Measurements from ENCODE around the gene PHF5A.

DNA sequence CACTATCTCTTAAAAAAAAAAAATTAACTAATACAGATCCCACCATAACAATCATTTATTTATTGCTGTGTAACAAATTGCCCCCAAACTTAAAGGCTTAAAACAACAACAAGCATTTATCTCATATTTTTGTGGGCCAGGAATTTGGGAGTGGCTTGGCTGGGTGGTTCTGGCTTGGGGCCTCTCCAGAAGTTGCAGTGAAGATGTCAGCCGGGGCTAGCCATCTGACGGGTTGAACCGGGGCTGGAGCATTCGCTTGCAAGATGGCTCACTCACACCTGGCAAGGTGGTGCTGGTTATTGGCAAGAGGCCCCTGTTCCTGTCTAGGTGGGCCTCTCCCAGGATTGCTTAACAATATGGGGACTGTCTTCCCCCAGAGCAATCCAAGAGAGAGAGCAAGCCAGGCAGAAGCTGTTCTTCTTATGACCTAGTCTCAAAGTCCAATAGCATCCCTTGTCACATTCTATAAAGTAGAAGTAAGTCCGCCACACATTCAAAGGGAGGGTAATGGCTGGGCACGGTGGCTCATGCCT, 29.9 kb upstream of the PHF5A start:
- TF ChIP-seq, protein P1, sequence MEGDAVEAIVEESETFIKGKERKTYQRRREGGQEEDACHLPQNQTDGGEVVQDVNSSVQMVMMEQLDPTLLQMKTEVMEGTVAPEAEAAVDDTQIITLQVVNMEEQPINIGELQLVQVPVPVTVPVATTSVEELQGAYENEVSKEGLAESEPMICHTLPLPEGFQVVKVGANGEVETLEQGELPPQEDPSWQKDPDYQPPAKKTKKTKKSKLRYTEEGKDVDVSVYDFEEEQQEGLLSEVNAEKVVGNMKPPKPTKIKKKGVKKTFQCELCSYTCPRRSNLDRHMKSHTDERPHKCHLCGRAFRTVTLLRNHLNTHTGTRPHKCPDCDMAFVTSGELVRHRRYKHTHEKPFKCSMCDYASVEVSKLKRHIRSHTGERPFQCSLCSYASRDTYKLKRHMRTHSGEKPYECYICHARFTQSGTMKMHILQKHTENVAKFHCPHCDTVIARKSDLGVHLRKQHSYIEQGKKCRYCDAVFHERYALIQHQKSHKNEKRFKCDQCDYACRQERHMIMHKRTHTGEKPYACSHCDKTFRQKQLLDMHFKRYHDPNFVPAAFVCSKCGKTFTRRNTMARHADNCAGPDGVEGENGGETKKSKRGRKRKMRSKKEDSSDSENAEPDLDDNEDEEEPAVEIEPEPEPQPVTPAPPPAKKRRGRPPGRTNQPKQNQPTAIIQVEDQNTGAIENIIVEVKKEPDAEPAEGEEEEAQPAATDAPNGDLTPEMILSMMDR (IDR thresholded peaks at IDR 0.05; ENCODE audit: insufficient read depth, low read length, poor library complexity, severe bottlenecking) = no peak
- TF ChIP-seq EZH2phosphoT487 (conservative IDR thresholded peaks at IDR 0.05; ENCODE audit: low read length) = no peak
